NCI-H460 (cell line): ENCODE data around the gene ADAR. TPM values are rescaled to one million over a fixed set of nuclear protein-coding genes. Genes with fewer than 3 reads are reported as not detected.
A peak's percentile ranks its signal among the peaks of the same experiment; 100 is the strongest.

Experiments used
- DNase-seq: peaks from one replicate; pipeline ENCODE4 v3.0.0-alpha.2; 2016; ENCODE audit warnings: low read depth; ENCODE audit errors: extremely low read depth
- total RNA-seq: library from RNA; depleted of rRNA; stranded (reverse); fragments of >200 nt; shearing (Covaris generic); gene quantifications from 2 replicates; pipeline ENCODE4 v1.2.3, GENCODE V29; 2014; rRNA removed

ADAR gene
- total RNA-seq, 1 experiment from 2014 or later, result 129 TPM

DNA sequence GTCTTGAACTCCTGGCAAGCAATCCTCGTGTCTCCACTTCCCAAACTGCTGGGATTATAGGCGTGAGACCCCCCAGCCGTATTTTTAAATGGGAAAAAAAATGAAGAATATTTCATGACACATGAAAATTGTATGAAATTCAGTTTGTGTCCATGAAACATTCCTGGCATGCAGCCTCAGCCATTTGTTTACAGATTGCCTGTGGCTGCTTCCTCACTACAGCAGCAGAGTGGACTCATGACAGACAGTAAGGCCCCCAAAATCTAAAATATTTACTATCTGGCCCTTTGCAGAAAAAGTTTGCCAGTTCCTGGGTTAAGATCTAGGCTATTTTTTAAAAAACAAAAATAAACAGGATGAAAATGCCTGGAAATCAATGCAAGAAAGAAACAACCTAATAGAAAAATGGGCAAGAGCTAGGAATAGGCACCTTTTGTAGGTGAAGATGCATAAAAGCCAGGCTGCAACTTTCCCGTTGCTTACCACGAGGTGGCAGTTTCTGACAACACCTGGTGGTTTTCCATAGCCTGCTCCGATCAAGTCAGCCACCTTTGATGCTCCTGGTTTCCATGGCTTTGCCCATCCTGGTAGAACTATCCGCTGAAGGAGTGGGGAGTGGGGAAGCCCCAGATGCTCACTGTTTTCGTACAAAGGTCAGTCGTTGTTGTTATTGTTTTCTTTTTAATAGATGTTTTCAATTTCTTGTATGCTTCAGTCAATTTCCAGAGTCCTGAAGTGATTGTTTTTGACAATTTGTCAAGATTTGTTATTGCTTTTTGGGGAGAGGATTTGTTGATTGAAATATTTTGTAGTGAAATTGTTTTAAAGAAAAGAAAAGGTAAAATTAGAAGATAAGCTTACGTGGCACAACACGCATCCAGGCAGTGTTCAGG is 73.8 kb downstream of the ADAR start:
- peak; percentile 63 for DNase-seq

Other genes starting within 250 kb of the ADAR start
- 4.9 and 7.6 TPM in 2 replicates for gene IL6R, start 202.8 kb downstream of the ADAR start, total RNA-seq
- not detected in 2 replicates for gene TDRD10, start 106.0 kb downstream of the ADAR start, total RNA-seq
- 0.02 TPM in 1 of 2 replicates, not detected in the other for gene SHE, start 105.8 kb downstream of the ADAR start, total RNA-seq
- gene UBE2Q1, start 49.5 kb downstream of the ADAR start, total RNA-seq, result 50.3 and 54.4 TPM in 2 replicates
- gene CHRNB2, start 40.4 kb downstream of the ADAR start, total RNA-seq, result not detected in 2 replicates